ENCODE measurements around the gene UQCR10. TPM values are rescaled to one million over a fixed set of nuclear protein-coding genes. Genes with fewer than 3 reads are reported as not detected.

UQCR10 gene
- total and polyA plus RNA-seq, 2 donors from 2014 or later = 78.7 to 479 TPM

DNA sequence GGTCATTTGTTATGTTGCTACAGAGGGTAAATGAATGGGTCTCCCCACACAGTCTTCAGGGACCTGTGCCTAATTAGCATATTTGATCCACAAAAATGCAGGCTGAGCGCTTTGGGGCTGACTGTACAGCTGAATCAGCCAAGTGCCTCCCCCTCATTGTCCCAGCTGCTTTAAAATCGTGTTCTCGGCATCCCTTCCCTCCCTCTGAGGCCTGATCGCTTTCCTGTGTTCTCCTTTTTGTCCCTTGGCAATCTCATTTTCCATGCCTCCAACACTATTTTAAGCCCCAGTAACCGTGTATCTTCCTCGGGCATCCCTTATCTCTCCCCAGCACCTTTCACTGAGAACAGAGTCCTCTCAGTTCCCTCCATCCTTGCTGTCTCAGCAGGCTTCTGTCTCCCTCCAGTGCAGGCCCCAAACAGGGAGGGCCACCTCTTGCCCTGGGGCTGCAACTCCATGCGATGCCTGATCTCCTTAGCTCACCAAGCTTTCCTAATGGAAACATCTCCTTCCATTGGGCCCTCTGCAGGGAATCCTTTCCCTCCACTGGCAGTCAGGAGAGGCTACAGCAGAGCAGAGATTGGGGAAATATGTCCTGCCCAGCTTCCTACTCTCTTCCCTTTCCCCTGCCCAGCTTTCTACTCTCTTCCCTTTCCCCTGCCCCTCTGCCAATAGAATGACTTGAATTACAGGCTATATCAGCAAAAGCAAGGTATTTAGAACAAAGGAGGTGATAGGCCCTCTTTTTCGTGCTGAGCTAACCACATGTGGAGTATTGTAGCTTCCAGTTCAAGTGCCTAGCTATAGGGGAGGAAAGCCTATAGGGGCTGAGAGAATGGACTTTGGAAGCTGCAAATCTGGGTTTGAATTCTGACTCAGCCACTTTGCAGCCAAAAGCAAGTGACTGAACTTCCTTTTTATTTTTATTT is 13.8 kb downstream of the UQCR10 start:
- Histone ChIP-seq H3K27me3 (ENCODE audit: control insufficient read depth, insufficient read depth, low read length) (no peaks in the 10 kb centered on the region), H3K36me3 (ENCODE audit: control insufficient read depth in 2 of 3, insufficient read depth in 3 of 3, low read length in 3 of 3) (no peaks in the 10 kb centered on the region), H3K4me1 (ENCODE audit: control insufficient read depth in 2 of 3, insufficient read depth in 2 of 3, low read depth in 1 of 3, low read length in 3 of 3) (peaks cover 0 to 7% (median 0%) of the 10 kb centered on the region in 3 donors), H3K9ac (ENCODE audit: low read length in 3 of 3) (no peak overlapping the region), H3K9me3 (ENCODE audit: control insufficient read depth in 2 of 3, insufficient read depth in 1 of 3, low read length in 3 of 3) (no peaks in the 10 kb centered on the region), H3K27ac (ENCODE audit: low read depth in 2 of 2, low read length in 2 of 2) (peak overlapping the region in 1 of 2 donors; percentile 36), H3K4me3 (ENCODE audit: low read length in 3 of 3) (no peak overlapping the region)
- TF ChIP-seq, protein P1, sequence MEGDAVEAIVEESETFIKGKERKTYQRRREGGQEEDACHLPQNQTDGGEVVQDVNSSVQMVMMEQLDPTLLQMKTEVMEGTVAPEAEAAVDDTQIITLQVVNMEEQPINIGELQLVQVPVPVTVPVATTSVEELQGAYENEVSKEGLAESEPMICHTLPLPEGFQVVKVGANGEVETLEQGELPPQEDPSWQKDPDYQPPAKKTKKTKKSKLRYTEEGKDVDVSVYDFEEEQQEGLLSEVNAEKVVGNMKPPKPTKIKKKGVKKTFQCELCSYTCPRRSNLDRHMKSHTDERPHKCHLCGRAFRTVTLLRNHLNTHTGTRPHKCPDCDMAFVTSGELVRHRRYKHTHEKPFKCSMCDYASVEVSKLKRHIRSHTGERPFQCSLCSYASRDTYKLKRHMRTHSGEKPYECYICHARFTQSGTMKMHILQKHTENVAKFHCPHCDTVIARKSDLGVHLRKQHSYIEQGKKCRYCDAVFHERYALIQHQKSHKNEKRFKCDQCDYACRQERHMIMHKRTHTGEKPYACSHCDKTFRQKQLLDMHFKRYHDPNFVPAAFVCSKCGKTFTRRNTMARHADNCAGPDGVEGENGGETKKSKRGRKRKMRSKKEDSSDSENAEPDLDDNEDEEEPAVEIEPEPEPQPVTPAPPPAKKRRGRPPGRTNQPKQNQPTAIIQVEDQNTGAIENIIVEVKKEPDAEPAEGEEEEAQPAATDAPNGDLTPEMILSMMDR (IDR thresholded peaks at IDR 0.05; ENCODE audit: borderline replicate concordance, extremely low read depth, insufficient read depth) = no peak
- peak in 2 of 5 donors; percentile 18 to 53 for DNase-seq
- no peak for FAIRE-seq
- intact Hi-C loops (cut with DNase I) = no loop called here

DNA sequence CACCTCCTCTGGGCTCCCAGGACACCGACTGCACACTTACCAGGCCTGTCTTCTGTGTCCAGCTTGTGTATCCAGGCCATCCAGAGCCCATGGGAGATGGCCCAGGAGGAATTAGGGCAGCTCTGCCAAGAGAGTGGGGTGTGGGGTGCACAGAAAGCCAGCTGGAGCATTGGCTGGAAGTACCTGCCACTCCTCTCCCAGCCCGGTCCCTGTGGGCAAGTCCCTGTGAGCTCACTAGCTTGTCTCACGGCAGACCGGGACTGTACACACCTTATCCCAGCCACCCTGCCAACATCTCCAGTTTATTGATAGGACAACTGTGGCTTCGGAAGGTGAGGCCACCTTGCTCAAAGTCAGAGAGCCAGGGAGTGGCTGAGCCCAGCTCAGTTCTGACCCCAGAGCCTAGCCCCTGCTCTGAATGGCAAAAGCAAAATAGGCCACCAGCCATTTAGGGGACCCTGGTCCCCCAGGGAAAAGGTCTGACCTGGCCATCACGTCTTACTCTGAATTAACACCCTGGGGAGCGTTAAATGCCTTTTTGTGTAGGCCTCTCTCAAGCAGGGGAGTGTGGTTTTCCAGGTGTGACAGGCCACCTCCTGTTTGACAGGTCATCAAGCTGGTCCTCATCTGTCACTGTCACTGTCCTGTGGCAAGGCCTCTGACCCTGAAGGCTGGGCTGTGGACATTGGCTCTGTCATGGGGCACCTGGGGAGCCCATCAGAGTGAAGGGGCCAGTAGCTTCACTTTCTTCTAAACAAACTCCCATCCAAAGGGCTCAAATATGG is 15.1 kb downstream of the UQCR10 start:
- Histone ChIP-seq H3K9ac (ENCODE audit: low read length in 3 of 3) (no peak overlapping the region), H3K9me3 (ENCODE audit: control insufficient read depth in 2 of 3, insufficient read depth in 1 of 3, low read length in 3 of 3) (no peaks in the 10 kb centered on the region), H3K27ac (ENCODE audit: low read depth in 2 of 2, low read length in 2 of 2) (no peak overlapping the region), H3K36me3 (ENCODE audit: control insufficient read depth in 2 of 3, insufficient read depth in 3 of 3, low read length in 3 of 3) (no peaks in the 10 kb centered on the region), H3K27me3 (ENCODE audit: control insufficient read depth, insufficient read depth, low read length) (no peaks in the 10 kb centered on the region), H3K4me3 (ENCODE audit: low read length in 3 of 3) (no peak overlapping the region), H3K4me1 (ENCODE audit: control insufficient read depth in 2 of 3, insufficient read depth in 2 of 3, low read depth in 1 of 3, low read length in 3 of 3) (peaks cover 0 to 7% (median 0%) of the 10 kb centered on the region in 3 donors)
- TF ChIP-seq, protein P1 (IDR thresholded peaks at IDR 0.05; ENCODE audit: borderline replicate concordance, extremely low read depth, insufficient read depth) = no peak
- intact Hi-C loops (cut with DNase I) = no loop called here
- FAIRE-seq (no peak), DNase-seq (no peak)

DNA sequence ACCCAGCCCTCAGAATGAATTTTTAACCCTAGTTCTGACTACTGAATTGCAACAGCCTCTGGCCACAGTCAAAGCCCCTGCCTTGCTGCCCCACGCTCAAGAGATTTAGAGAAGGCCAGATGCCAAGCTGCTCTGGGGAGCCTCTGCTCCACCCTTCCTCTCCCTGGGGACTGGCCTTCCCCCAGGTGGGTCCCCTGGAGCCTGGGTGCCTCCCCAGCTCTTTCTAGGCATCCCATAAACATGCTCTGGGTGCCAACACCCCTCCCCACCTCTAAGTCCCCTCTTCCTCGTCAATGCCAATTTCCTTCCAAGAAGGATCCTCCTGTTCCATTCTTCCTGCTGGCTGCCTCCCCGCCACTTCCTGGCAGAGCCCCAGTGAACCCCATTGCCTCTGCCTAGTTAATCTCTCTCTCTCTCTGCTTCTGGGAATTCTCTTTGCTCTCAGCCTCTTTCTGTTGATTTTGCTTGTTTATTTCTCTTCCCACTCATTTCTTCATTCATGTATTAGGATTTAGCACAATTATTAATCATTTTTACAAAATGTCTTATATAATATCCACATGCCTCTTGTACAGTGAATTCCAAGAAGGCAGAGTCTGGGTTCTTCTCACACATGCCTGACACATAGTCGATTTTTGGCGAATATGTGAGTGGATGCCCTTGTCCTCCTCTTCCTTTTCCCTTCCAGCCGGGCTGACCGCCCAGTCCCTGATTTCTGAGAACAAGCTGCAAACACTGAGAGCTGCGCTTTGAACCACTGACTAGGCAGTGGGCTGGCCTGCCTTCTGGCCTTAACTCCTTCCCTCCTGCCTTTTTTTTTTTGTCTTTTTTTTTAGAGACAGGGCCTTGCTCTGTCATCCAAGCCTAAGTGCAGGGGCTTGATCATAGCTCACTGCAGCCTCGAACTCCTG is 17.5 kb downstream of the UQCR10 start:
- Histone ChIP-seq H3K36me3 (ENCODE audit: control insufficient read depth in 2 of 3, insufficient read depth in 3 of 3, low read length in 3 of 3) (peaks cover 0 to 14% (median 2%) of the 10 kb centered on the region in 3 donors), H3K9ac (ENCODE audit: low read length in 3 of 3) (no peak overlapping the region), H3K27ac (ENCODE audit: low read depth in 2 of 2, low read length in 2 of 2) (no peak overlapping the region), H3K4me3 (ENCODE audit: low read length in 3 of 3) (no peak overlapping the region), H3K27me3 (ENCODE audit: control insufficient read depth, insufficient read depth, low read length) (no peaks in the 10 kb centered on the region), H3K9me3 (ENCODE audit: control insufficient read depth in 2 of 3, insufficient read depth in 1 of 3, low read length in 3 of 3) (no peaks in the 10 kb centered on the region), H3K4me1 (ENCODE audit: control insufficient read depth in 2 of 3, insufficient read depth in 2 of 3, low read depth in 1 of 3, low read length in 3 of 3) (peaks cover 0 to 3% (median 0%) of the 10 kb centered on the region in 3 donors)
- FAIRE-seq (no peak), DNase-seq (peak in 2 of 5 donors; percentile 47 to 89)
- intact Hi-C loops (cut with DNase I) = no loop called here
- TF ChIP-seq, protein P1 (IDR thresholded peaks at IDR 0.05; ENCODE audit: borderline replicate concordance, extremely low read depth, insufficient read depth) = no peak
